ENCODE data around the gene SNTB2. TPM values are rescaled to one million over a fixed set of nuclear protein-coding genes. Genes with fewer than 3 reads are reported as not detected.

The SNTB2 gene
- total RNA-seq, 1 donor from 2014 or later, result 5.8 TPM

- no peak overlapping the region for H3K4me3 ChIP-seq (ENCODE audit: low read depth, low read length)
- TF ChIP-seq CTCF (conservative IDR thresholded peaks at IDR 0.05; ENCODE audit: low read depth, low read length), result peak; percentile 85
- no peak for DNase-seq (ENCODE audit: low read depth)
These were observed 36.7 kb upstream of the SNTB2 start for GRCh38 chr16:69150146-69150865.

- no peak for TF ChIP-seq CTCF (conservative IDR thresholded peaks at IDR 0.05; ENCODE audit: low read depth, low read length)
- DNase-seq (ENCODE audit: low read depth), result no peak
- H3K4me3 ChIP-seq (ENCODE audit: low read depth, low read length), result no peak overlapping the region
These were observed 29.8 kb upstream of the SNTB2 start for GRCh38 chr16:69157196-69157595.

- DNase-seq (ENCODE audit: low read depth), result no peak
- no peak overlapping the region for H3K4me3 ChIP-seq (ENCODE audit: low read depth, low read length)
- TF ChIP-seq CTCF (conservative IDR thresholded peaks at IDR 0.05; ENCODE audit: low read depth, low read length), result no peak
These were observed 26.8 kb upstream of the SNTB2 start for GRCh38 chr16:69160192-69160591.

GRCh38 chr16:69165584-69165983 is 21.4 kb upstream of the SNTB2 start:
- TF ChIP-seq CTCF (conservative IDR thresholded peaks at IDR 0.05; ENCODE audit: low read depth, low read length), result no peak
- no peak overlapping the region for H3K4me3 ChIP-seq (ENCODE audit: low read depth, low read length)
- DNase-seq (ENCODE audit: low read depth), result no peak

- no peak overlapping the region for H3K4me3 ChIP-seq (ENCODE audit: low read depth, low read length)
- no peak for TF ChIP-seq CTCF (conservative IDR thresholded peaks at IDR 0.05; ENCODE audit: low read depth, low read length)
- DNase-seq (ENCODE audit: low read depth), result no peak
These were observed 20.6 kb upstream of the SNTB2 start for GRCh38 chr16:69166221-69166833.

- no peak for TF ChIP-seq CTCF (conservative IDR thresholded peaks at IDR 0.05; ENCODE audit: low read depth, low read length)
- no peak for DNase-seq (ENCODE audit: low read depth)
- no peak overlapping the region for H3K4me3 ChIP-seq (ENCODE audit: low read depth, low read length)
These were observed 19.7 kb upstream of the SNTB2 start for GRCh38 chr16:69166946-69167930.
